ENCODE results near the gene LYST.

DNA sequence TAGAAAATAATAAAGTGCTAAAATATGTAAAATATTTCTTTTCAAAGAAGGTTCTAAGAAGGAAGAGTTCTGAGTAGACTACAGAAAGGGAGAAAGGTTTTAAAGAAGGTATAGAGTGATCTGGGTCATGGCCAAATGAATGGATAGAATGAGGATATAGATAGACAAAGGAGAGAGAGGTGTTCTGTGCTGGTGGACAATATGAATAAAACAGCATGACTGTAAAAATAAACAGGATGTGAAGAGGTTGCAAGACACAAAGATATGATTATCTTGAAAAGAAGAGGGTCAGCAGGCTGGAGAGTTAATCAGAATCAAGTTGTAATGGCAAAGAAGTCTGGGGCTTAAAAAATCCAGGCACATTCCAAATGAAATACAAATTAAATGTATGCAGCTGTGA, 130.4 kb downstream of the LYST start:
- TF ChIP-seq, protein P1, sequence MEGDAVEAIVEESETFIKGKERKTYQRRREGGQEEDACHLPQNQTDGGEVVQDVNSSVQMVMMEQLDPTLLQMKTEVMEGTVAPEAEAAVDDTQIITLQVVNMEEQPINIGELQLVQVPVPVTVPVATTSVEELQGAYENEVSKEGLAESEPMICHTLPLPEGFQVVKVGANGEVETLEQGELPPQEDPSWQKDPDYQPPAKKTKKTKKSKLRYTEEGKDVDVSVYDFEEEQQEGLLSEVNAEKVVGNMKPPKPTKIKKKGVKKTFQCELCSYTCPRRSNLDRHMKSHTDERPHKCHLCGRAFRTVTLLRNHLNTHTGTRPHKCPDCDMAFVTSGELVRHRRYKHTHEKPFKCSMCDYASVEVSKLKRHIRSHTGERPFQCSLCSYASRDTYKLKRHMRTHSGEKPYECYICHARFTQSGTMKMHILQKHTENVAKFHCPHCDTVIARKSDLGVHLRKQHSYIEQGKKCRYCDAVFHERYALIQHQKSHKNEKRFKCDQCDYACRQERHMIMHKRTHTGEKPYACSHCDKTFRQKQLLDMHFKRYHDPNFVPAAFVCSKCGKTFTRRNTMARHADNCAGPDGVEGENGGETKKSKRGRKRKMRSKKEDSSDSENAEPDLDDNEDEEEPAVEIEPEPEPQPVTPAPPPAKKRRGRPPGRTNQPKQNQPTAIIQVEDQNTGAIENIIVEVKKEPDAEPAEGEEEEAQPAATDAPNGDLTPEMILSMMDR (IDR thresholded peaks at IDR 0.05): no peak
- no peak for TF ChIP-seq POLR2AphosphoS5 (IDR thresholded peaks at IDR 0.05)
- TF ChIP-seq POLR2A (IDR thresholded peaks at IDR 0.05): no peak

Measured in prostate gland (tissue), 2 donors.